Fibroblast of gingiva (primary cell): ENCODE data around the gene MACF1.

Source experiments
- DNase-seq: peaks from one replicate; pipeline ENCODE4 v3.0.0-alpha.2; 2011; ENCODE audit warnings: low read depth

Gene MACF1

DNA sequence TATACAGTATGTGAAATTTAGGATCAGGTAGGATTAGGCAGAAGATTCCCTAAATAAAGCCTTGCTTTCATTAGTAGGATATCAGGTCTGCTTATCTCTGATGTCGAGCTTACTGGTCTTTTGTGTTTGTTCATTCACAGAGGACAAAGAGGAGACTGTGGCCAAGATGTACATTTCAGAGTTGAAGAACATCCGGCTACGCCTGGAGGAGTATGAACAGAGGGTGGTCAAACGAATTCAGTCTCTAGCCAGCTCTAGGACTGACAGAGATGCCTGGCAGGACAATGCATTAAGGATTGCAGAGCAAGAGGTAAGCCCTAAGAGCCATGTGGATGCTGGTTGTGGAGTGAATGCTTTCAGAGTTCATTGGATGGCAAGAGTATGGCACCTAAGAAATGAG, 106.2 kb downstream of the MACF1 start:
- DNase-seq, result no peak

DNA sequence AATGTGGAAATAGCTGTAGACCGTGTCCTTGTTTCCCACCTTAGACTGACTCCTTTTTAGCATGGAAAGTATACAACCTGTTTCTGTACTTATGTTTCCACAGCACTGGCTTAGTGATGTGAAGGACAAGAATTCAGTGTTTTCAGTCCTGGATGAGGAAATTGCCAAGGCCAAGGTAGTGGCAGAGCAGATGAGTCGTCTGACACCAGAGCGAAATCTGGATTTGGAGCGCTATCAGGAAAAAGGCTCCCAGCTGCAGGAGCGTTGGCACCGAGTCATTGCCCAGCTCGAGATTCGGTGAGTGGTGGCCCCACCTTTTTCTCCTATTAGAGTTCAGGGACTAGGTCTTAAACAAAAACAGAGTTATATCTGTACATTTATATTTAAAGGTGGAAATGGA, 112.6 kb downstream of the MACF1 start:
- DNase-seq, result no peak

DNA sequence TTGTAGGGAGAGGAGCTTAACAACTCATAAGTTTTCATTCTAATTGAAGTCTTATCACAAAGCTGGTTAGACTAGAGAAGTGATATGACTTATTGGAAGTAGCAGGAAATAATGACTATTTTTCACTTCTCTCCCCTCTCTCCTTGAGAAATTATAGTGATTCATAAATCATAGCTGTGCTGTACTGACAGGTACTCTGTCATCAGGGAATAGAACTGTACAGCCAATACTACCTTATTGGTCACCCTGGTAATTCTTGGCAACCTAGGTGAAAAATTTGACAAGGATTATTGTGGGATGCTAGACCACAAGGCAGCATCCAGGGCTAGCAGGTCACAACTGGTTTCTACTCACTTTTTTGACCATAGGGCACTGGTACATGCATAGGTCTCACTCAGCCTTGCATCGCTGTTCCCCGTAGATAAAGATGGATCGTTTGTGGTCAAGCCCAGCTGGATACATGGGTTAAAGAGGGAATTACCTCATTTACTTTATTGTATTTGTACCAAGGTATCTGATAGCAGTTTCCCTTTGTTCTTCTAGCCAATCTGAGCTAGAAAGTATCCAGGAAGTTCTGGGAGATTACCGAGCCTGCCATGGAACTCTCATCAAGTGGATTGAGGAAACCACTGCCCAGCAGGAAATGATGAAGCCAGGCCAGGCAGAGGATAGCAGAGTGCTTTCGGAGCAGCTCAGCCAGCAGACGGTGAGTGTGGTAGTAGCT, 113.6 kb downstream of the MACF1 start:
- DNase-seq, result no peak

DNA sequence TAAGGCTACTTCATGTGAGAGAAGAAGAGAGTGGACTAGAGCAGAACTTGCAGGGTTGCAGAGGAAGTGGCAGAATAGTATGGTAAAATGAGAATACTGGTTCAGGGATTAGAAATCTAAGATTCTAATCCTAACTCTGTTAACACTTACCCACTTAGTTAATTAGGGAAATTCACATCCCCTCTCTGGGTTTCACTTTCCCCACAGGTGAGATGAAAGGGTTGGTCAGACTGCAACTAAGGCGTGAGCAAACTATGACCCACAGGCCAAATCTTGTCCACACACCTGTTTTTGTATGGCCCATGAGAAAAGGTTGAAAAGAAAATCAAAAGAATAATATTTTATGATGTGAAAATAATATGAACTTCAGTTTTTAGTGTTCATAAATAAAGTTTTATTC, 117.5 kb downstream of the MACF1 start:
- DNase-seq, result no peak

DNA sequence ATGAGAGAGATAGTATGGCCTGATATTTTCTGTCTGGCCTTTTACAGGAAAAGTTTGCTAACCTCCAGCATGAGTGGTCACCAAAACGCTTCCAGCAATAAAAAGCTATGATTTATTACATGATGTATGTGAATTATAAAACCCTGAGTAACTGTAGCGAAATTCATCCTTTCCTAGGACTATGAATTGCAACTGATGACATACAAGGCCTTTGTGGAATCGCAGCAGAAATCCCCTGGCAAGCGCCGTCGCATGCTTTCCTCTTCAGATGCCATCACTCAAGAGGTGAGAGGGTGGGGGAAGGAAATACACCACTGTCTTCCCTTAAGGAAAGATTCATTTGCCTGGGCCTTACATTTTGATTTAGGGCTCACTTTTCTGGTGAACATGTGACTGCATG, 117.9 kb downstream of the MACF1 start:
- DNase-seq, result no peak

DNA sequence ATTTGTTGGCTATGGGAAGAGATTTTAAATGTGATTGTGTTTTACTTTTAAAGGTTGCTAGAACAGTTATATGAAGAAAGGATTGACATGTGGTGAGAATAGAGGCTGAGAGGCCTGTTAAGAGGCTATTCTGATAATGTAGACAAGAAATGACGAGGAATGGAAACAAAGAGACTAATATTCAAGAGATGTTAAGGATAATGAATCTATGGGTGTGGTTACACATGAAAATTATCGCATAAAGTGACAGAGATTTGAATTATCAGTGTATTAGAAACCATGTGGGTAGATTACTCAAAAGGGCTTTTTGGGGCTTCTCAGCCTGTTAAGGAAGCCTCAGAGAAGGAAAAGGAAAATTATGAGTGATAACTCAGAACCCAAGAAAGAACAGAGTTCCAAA, 120.4 kb downstream of the MACF1 start:
- DNase-seq, result no peak

DNA sequence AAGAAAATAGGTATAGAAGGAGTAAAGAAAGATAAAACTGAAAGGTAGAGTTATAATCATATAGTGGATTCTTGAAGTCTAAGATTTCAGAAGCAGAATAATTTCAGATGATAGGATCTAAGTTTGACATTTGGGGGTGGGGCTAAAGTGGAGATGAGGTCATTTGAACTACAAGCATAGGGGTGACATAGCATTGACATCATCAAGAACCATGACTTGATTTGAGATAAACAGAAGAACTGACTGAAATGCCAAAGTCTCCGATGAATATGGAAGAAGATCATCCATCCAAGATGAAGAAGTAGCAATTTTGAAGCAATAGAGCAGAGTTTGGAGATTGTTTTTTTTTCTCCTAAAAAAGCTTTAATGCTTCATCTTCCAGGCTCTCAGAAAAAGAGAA, 122.3 kb downstream of the MACF1 start:
- no peak for DNase-seq

DNA sequence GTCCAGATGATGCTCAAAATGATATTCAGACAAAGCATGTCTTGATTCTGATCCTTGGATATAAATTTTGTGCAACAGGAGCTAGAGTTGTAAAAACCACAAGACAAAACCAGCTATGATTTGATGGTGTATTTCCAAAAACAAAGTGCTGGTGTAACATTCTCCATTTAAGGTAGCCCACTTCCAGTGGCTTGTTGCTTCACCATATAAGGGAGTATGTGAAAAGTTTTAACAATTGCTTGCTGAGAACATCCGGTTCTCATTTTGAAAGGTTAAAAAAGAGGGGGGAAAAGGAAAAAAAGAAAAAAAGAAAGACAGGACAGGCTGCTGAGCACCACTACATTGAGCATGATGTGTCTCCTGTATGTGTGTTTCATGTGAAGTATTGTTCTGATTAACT, 123.6 kb downstream of the MACF1 start:
- DNase-seq, result no peak

DNA sequence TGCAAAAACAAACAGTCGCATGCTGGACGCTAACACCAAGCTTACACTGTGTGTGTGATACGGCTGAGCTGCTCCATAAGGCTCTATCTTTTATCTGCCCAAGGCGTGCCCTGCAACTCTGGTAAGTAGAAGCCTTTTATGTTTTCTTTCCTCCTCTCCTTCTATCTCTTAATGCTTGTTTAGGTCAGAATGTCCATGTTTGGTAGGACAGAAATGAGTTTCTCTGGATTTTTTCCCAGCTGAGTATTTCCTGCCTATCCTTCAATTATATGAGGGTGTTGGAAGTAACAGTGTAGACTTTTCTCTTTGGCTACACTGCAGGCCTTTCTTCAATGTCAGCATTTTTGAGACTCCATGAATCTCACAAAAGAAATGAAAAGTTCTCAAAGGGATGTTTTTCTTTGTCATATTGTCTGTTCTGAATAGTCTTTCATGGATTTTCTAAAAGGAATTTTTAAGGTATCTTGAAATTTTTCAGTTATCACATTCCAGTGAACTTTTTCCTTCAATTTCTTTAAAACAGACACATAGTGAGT, 124.2 kb downstream of the MACF1 start:
- DNase-seq, result no peak

DNA sequence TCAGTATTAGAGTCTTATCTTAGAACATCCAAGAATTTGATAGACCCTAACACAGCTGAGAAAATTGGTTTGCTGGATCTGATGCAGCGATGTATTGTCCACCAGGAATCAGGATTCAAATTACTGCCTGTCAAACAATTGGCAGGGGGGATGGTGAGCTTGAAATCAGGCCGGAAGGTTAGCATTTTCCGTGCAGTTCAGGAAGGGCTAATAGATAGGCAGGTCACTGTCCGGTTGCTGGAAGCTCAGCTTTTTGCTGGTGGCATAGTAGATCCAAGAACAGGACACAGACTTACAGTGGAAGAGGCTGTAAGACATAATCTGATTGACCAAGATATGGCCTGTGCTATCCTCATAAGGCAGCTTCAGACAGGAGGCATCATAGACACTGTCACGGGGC, 127.2 kb downstream of the MACF1 start:
- DNase-seq, result no peak

DNA sequence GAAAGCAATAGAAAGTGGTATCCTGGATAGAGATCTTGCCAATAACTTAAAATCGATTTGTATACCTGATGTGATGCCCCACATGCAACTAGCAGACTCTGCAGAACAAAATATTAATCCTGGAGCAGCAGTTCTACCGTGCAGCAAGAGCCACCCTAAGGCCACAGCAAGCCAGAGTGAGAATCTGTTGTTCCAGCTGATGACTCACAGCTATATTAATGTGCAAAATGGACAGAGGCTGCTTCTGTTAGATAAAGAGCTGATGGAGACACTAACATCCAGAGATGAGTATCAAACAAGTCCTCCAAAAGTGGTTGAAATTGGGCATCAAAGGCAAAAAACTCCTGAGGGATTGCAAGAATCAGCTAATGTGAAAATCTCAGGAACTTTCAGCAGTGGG, 127.8 kb downstream of the MACF1 start:
- no peak for DNase-seq

DNA sequence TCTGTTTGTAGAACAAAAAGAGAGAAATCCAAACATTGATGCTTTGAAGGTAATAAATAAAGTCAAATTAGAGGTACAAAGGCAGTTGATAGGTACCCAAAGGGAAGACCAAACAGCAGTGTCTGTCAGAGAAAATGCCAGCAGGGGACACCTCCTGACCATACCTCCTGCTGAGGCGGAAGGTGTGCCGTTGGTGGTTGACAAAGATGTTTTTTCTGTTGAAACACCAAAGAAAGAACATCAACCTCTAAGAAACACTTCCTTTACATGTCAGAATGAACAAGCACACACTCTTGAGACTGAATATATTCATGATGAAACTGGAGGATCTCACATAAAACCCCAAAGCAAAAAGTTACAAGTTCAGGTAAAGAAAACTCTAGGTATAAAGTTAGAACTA, 128.3 kb downstream of the MACF1 start:
- no peak for DNase-seq

DNA sequence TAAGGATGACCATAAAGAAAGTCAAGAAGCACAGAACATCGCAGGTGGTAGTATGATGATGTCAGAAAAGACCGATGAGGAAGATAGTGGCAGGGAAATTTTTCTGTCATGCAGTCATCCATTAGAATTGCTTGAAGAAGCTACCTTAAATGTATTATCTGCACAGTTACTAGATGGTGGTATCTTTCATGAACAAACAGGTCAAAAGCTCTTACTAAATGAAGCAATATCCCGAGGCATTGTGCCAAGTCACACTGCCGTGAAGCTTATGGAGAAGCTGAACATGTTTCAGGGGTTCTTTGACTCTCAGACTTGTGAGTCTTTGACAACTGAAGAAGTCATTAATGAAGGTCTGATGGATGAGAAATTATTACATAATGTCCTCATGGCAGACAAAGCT, 128.8 kb downstream of the MACF1 start:
- DNase-seq, result peak; percentile 9

DNA sequence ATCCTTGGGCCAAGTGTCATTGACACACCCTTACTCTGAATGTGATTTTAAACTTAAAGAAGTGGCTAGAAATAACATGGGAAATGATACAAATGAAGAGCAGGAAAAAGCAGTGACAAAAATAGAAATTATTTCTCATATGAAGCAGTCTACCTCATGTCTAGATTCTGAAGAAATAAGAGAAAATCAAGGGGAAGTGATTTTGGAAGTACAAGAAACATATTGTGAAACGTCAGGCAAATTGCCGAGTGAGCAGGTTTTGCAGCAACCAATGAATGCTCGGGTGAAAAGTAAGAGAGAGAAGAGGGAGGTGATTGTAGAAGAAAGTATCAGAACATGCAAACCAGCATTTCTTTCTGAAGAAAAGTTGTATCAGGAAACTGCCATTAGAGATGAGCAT, 130.7 kb downstream of the MACF1 start:
- no peak for DNase-seq

DNA sequence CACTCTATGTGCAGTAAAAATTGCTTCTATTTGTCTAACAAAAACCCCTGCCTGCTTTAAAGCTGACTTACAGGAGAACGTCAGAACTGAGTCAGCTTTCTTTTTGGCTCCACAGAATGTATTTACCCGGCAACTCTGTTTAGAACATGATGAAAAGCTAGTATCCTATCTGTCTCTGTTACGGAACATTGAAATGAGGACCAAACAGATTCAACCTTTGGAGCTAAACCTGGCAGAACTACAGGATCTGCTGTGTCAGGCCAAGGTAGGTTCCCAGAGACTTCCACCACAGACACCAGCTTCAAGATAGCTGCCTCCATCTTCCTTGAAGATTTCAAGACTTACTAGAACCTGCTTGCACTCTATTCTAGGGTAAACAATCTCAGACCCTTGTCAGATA, 132.6 kb downstream of the MACF1 start:
- DNase-seq, result no peak

DNA sequence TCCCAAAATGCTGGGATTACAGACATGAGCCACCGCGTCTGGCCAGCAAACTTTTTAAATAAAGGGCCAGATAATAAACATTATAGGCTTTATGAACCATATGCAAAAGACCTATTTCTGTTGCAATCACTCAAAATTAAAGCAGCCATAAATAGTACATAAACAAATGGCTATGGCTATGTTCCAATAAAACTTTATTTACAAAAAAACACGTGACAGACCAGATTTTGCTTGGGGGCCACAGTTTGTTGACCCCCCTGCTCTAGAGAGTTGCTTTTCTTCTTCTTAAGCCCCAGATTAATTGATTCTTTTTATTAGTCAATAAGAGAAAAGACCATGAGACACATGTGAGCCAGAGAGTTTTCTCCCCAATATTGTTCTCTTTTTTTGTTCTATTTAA, 138.3 kb downstream of the MACF1 start:
- no peak for DNase-seq

DNA sequence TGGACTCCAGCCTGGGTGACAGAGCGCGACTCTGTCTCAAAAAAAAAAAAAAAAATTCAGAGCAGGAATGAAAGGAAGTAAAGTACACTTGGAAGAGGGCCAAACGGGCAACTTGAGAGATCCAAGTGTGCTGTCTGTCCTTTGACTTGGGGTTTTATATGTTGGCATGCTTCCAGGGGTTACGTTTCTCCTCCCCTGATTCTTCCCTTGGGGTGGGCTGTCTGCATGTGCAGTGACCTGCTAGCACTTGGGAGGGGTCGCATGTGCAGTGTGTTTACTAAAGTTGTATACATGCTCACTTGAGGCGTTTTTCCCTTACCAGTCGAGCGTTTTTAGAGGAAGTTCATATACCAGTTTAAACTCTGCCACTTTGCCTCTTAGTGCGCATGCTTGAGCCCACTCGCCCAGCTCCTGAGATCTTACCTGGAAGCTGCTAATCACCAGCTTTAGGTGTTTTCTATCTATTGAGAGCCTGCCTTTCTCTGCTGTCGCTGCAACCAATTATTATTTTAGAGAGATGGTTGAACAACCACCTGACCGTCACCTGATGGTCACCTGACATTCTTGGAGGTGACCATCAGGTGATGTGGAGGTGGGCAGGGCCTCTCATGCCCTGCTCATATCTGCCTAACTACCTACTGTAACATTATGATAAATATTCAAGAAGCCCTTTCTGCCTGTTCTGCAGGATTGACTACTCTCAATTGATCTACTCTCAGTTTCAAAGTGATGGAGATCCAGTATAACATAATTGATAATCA, 140.1 kb downstream of the MACF1 start:
- no peak for DNase-seq

DNA sequence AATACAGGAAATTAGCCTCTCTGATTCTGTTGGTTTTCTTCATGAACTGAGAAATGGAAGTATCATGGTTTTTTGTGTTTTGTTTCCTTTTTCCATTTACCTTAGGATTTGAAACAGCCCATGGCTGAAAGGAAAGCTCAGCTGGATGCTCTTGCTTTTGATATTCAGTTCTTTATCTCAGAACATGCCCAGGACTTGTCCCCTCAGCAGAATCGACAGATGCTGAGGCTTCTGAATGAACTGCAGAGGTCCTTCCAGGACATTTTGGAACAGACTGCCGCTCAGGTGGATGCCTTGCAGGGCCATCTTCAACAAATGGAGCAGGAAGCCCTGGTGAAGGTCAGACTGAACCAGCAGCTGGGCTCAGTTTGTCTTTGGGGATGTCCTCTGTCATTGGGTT, 142.4 kb downstream of the MACF1 start:
- no peak for DNase-seq

DNA sequence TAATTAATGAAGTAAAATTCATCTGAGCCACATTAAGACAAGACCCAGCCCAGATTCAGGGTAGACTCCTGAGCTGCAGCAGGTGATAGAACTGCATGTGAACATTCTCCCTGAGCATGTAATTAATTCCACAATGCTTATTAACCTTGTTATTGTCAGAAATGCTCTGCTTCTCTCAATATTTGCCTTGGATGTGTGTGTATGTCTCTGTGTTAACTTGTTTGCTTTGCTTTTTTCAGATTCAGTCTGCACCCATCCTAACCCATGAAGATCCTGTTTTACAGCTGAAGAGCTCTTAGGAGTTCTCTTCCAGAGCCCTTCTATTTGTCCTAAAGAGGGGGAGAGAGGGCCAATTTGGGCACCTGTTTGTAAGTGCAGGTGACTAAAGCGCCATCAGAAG, 143.8 kb downstream of the MACF1 start:
- DNase-seq, result no peak

DNA sequence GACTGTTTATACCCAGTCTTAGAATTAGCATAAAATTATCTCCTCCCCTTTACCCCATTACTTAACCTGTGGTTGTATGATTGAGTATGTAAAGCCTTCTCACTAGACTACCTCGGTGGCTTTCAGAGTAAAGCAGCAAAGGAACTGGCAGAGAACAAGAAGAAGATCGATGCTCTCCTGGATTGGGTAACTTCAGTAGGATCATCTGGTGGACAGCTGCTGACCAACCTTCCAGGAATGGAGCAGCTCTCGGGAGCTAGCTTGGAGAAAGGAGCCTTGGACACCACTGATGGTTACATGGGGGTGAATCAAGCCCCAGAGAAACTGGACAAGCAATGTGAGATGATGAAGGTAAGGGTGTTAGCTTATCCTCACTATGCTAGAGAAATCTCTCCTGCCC, 148.4 kb downstream of the MACF1 start:
- no peak for DNase-seq

DNA sequence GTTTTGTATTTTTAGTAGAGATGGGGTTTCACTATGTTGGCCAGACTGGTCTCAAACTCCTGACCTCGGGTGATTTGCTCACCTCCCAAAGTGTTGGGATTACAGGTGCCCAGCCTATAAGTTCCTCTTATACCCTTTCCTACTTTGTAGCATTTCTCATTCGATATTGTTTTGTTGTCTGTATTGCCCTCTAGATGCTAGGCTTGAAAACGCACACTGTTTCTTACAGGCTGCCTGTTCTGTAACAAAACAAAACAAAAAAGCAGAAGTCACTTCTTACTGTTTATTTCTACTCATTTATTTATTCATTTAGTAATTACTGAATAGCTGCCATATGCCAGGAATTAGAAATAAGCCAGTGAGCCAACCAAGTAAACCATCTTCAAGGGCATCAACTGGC, 150.1 kb downstream of the MACF1 start:
- DNase-seq, result no peak

DNA sequence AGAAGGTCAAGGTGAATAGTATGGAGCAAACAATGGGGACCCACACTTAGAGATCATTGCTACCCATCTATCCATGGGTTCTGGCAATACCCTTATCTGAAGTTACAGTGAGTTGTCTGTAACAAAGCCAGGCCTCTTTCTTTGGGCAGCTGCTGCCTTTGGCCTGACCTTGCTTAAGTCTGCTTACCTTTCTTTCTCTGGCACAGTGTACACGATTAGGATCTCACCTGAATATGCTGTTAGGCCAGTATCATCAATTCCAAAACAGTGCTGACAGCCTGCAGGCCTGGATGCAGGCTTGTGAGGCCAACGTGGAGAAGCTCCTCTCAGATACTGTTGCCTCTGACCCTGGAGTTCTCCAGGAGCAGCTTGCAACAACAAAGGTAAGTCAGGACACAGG, 154.0 kb downstream of the MACF1 start:
- DNase-seq, result no peak

DNA sequence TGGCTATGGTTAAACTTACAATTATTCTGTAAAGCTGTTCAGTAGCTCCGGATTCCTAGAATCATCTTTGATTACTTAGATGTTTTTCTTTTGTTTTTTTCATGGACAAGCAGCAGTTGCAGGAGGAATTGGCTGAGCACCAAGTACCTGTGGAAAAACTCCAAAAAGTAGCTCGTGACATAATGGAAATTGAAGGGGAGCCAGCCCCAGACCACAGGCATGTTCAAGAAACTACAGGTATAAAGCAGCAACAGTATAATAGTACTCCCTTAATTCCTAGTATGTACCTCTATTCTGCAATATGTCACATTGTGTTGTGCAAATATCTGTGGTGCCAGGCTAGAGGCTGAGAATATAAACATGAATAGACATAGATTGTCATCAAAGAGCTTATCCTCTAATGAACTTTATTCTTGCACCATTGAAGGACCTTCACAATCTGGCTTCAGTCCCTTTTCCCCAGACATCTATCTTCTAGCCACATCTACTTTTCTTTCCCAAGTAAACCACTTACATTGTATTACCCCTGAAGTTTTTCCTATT, 154.6 kb downstream of the MACF1 start:
- DNase-seq, result no peak
